ENCODE results near the gene CLRN2.

Gene CLRN2

DNA sequence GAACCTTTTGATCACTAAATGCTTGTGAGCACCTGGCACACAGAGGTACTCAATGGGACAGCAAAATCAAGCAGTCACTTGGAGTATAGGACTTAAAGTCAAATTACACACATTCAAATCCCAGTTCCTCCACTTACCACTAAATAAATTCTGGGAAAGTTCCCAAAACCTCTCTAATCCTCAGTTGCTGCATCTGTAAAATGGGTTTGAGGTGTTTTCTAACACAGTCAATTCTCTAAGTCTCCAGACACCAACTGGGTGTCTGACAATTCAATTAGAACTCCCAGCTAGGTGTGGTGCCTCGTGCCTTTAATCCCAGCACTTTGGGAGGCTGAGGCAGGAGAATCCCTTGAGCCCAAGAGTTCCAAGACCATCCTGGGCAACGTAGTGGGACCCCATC, 22.1 kb upstream of the CLRN2 start:
- H3K9me3 ChIP-seq (ENCODE audit: control insufficient read depth, insufficient read depth, low read depth, low read length): no peaks in the 10 kb centered on the region
- peaks cover 0 to 46% of the 10 kb centered on the region in 2 experiments; a peak in 1 of 3 replicates for H3K36me3 ChIP-seq (ENCODE audit: control insufficient read depth in 2 of 2, insufficient read depth in 1 of 2, low read length in 2 of 2)
- POLR2A ChIA-PET: no interaction called here
- TF ChIP-seq, protein P1, sequence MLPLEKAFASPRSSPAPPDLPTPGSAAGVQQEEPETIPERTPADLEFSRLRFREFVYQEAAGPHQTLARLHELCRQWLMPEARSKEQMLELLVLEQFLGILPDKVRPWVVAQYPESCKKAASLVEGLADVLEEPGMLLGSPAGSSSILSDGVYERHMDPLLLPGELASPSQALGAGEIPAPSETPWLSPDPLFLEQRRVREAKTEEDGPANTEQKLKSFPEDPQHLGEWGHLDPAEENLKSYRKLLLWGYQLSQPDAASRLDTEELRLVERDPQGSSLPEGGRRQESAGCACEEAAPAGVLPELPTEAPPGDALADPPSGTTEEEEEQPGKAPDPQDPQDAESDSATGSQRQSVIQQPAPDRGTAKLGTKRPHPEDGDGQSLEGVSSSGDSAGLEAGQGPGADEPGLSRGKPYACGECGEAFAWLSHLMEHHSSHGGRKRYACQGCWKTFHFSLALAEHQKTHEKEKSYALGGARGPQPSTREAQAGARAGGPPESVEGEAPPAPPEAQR (tag by site-specific recombination; IDR thresholded peaks at IDR 0.05): no peak
- H3K4me1 ChIP-seq (ENCODE audit: control insufficient read depth, insufficient read depth, low read length): no peaks in the 10 kb centered on the region
- no peak overlapping the region for H3K27ac ChIP-seq (ENCODE audit: extremely low read depth, low read depth, low read length)
- CTCF ChIA-PET: no interaction called here
- no peak overlapping the region for H3K4me3 ChIP-seq (ENCODE audit: low read depth, low read length)

GRCh38 chr4:17493619-17494018, 21.3 kb upstream of the CLRN2 start:
- POLR2A ChIA-PET: no interaction called here
- TF ChIP-seq, protein P2, sequence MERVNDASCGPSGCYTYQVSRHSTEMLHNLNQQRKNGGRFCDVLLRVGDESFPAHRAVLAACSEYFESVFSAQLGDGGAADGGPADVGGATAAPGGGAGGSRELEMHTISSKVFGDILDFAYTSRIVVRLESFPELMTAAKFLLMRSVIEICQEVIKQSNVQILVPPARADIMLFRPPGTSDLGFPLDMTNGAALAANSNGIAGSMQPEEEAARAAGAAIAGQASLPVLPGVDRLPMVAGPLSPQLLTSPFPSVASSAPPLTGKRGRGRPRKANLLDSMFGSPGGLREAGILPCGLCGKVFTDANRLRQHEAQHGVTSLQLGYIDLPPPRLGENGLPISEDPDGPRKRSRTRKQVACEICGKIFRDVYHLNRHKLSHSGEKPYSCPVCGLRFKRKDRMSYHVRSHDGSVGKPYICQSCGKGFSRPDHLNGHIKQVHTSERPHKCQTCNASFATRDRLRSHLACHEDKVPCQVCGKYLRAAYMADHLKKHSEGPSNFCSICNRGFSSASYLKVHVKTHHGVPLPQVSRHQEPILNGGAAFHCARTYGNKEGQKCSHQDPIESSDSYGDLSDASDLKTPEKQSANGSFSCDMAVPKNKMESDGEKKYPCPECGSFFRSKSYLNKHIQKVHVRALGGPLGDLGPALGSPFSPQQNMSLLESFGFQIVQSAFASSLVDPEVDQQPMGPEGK (tag by site-specific recombination; IDR thresholded peaks at IDR 0.05): no peak
- no peak for TF ChIP-seq ZNF239 (tag by site-specific recombination; IDR thresholded peaks at IDR 0.05)
- TF ChIP-seq, protein P3, sequence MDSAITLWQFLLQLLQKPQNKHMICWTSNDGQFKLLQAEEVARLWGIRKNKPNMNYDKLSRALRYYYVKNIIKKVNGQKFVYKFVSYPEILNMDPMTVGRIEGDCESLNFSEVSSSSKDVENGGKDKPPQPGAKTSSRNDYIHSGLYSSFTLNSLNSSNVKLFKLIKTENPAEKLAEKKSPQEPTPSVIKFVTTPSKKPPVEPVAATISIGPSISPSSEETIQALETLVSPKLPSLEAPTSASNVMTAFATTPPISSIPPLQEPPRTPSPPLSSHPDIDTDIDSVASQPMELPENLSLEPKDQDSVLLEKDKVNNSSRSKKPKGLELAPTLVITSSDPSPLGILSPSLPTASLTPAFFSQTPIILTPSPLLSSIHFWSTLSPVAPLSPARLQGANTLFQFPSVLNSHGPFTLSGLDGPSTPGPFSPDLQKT (IDR thresholded peaks at IDR 0.05; ENCODE audit: borderline replicate concordance, low read depth, low read length): no peak
- no peak for TF ChIP-seq ZNF350 (tag by site-specific recombination; IDR thresholded peaks at IDR 0.05)
- no peak for TF ChIP-seq KLF1 (tag by site-specific recombination; IDR thresholded peaks at IDR 0.05)
- no peak for TF ChIP-seq ZNF768 (tag by site-specific recombination; IDR thresholded peaks at IDR 0.05)
- no peak for TF ChIP-seq ATF2 (tag by site-specific recombination; IDR thresholded peaks at IDR 0.05; ENCODE audit: low read depth)
- TF ChIP-seq ZNF664 (tag by site-specific recombination; IDR thresholded peaks at IDR 0.05): no peak
- Histone ChIP-seq H3K4me1 (ENCODE audit: control insufficient read depth, insufficient read depth, low read length) (no peaks in the 10 kb centered on the region), H3K27ac (ENCODE audit: extremely low read depth, low read depth, low read length) (no peak overlapping the region), H3K36me3 (ENCODE audit: control insufficient read depth in 2 of 2, insufficient read depth in 1 of 2, low read length in 2 of 2) (peaks cover 0 to 47% of the 10 kb centered on the region in 2 experiments; a peak in 1 of 3 replicates), H3K9me3 (ENCODE audit: control insufficient read depth, insufficient read depth, low read depth, low read length) (no peaks in the 10 kb centered on the region), H3K4me3 (ENCODE audit: low read depth, low read length) (no peak overlapping the region)
- CTCF ChIA-PET: interaction anchor here (1.5 kb wide), 1 partner anchor 25 kb away, joined by 3 read pairs; no protein-coding TSS in a partner anchor

DNA sequence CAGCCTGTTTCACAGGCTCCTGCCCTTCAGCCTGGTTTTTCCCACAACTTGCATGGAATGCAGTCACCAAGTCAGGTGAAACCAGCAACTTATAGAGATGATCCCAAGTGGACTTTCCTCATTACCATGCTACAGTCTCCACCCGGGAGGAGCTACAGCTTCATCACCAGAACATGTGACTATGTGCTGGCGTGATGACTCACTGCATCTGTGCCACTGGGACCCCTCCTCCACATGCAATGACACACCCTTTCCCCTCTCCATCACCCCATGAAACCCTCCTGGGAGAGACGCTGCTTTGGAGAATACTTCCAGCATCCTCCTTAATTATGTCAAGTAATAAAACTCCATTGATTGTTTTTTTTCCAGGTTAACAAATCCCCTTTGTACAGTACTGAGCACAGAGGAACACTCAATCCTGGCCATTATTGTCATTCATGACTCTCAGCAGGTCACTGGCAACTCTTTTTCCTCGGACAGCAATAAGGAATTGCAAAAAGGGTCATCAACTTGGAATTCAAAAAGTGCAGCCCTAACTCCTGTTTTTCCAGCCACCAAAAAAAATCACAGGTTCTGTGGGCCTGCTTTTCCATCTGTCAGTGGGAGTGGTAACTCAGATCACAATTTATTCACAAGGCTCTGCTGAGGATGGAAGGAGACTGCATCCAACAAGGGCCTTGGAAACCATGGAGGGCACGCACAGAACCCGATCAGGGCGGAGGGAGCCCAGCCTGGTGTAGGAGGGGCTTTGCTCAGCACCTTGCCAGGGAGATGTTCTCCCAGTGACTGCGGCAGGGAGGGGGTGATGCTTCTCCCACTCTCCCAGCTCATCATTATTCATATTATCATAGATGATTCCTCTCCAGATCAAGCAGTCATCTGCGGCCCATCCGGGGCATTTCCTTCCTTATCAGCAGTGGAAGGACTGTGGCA, 20.4 kb upstream of the CLRN2 start:
- Histone ChIP-seq H3K4me3 (ENCODE audit: low read depth, low read length) (no peak overlapping the region), H3K27ac (ENCODE audit: extremely low read depth, low read depth, low read length) (no peak overlapping the region), H3K36me3 (ENCODE audit: control insufficient read depth in 2 of 2, insufficient read depth in 1 of 2, low read length in 2 of 2) (peaks cover 0 to 47% of the 10 kb centered on the region in 2 experiments; a peak in 2 of 3 replicates), H3K9me3 (ENCODE audit: control insufficient read depth, insufficient read depth, low read depth, low read length) (no peaks in the 10 kb centered on the region), H3K4me1 (ENCODE audit: control insufficient read depth, insufficient read depth, low read length) (no peaks in the 10 kb centered on the region)
- ChIA-PET CTCF (interaction anchor here (0.6 to 1.5 kb wide), 2 partner anchors 26 to 171 kb away, joined by 3 read pairs; no protein-coding TSS in a partner anchor), POLR2A (no interaction called here)
- TF ChIP-seq ATF2 (tag by site-specific recombination; IDR thresholded peaks at IDR 0.05; ENCODE audit: low read depth): peak; percentile 27; the same call in 1 of the 2 replicates
- TF ChIP-seq YY2 (tag by site-specific recombination; IDR thresholded peaks at IDR 0.05): no peak
- TF ChIP-seq, protein P4, sequence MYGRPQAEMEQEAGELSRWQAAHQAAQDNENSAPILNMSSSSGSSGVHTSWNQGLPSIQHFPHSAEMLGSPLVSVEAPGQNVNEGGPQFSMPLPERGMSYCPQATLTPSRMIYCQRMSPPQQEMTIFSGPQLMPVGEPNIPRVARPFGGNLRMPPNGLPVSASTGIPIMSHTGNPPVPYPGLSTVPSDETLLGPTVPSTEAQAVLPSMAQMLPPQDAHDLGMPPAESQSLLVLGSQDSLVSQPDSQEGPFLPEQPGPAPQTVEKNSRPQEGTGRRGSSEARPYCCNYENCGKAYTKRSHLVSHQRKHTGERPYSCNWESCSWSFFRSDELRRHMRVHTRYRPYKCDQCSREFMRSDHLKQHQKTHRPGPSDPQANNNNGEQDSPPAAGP (tag by site-specific recombination; IDR thresholded peaks at IDR 0.05): peak; percentile 94
- TF ChIP-seq ZBTB26 (tag by site-specific recombination; optimal IDR thresholded peaks at IDR 0.05): no peak
